Stimulated activated CD8-positive, alpha-beta memory T cell treated with anti-CD3 and anti-CD28 coated beads, Interleukin-4, amount 100 ng/mL, for 24 hours (primary cell): Measurements from ENCODE around the gene TOX2.

Experiments
- DNase-seq: peaks from one replicate; pipeline ENCODE4 v3.0.0-alpha.2; 2020; ENCODE audit warnings: low read depth

Gene TOX2

DNA sequence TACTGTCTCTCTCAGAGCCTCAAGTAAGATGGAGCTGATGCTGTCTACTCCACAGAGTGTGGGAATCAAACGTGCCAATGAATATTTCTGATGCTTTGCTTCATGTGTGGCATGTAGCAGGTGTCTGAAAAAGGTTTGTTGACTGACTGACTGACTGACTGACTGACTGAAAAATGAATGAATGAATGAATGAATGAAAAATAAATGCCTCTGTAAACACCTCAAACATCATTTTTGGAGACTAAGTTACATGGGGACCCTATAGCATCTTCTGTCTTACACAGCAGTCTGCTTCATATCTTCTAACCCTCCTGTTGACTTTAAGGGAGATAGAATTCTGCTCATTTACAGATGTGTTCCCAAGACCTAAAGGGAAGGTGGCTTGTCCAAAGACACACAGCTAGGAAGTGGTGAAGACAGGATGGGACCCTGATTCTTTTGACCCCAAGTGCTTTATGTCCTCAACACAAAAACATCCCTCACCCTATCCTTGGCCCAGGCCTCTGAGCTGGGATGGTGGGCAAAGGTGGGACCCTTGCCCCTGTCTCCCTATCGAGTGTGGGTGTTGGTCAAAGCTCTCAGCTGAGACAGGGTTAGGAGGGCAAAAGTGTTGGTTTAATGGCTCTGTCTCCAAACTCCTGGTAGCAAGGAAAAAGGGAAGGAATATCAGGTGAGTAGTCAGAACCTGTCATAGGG lies 104.4 kb downstream of the TOX2 start:
- no peak for DNase-seq

DNA sequence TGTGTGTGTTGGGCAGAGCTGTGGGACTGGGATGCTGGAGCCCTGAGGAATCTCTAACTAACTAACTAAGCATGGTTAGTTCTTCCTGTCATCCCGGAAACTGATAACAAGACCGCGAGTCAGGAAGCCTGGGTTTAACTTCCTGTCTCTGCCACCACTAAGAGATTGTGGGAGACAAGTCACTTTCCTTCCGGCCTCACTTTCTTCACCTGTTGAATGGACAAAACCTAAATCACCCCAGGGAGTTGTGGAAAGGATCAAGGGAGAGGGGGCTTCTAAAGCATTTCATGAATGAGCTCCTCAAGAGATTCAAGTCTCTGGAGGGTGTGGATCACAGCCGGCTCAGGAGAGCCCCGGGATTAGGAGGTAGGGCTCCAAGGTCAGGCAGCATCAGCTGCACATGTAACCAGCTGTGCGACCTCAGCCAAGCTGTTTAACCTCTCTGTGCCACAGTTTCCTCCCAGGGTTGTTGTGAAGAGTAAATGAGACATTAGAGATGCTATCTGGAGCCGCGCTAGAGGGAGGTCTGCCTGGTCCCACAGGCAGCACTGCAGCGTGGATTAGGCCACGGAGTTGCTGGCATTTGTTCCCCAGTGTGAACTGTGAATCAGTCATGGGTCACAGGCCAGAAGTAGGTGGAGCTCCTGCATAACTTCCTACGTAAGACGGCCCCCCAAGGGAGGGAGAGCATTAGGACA lies 105.1 kb downstream of the TOX2 start:
- DNase-seq = no peak

DNA sequence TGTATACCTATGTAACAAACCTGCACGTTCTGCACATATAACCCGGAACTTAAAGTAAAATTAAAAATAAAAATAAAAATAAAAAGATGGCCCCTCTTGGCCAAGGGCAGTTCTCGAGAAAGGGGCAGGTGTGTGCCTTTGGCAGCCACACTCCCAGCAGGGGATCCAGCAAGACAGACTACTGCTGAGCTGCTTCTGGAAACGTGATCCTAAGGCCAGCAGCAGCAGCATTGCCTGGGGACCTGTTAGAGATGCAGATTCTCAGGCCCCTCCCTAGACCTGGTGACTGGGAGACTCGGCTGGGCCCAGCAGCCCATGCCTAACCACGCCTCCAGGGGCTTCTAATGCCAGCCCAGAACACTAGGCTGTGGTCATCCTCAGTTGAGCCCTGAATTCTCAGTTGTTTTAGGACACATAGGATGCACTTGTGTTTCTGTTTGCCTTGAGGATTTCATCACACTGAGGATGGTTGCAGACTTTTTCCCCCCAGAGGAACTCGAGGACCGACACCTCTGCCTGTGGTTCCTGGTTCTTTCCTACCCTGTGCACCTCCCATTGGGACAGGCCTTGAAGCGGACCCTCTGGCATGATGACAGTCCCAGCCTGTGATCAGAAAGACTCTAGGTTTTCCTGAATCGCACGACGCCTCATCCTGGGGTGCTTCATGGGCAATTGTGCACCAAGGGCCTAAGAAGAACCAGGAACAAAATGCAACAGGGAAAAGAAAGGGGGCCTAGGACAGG lies 105.9 kb downstream of the TOX2 start:
- DNase-seq = no peak

DNA sequence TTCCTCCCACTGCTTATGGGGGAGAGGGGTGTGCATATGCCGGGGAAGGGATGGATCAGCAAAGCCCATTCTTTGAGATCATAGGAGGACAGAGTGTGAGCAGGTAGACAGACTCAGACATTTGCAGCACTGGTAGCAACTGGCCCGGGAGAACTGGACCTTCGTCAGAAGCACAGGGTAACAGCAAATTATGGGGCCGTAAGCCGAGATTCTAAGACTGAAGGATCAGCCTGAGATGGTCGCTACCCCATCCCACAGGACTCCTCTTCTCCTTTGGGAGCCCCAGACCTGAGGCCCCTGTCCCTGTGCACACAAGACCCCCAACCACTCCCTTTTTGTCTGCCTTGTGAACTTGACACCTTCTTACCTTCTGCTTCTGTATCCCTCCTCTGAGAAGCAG lies 106.5 kb downstream of the TOX2 start:
- no peak for DNase-seq

DNA sequence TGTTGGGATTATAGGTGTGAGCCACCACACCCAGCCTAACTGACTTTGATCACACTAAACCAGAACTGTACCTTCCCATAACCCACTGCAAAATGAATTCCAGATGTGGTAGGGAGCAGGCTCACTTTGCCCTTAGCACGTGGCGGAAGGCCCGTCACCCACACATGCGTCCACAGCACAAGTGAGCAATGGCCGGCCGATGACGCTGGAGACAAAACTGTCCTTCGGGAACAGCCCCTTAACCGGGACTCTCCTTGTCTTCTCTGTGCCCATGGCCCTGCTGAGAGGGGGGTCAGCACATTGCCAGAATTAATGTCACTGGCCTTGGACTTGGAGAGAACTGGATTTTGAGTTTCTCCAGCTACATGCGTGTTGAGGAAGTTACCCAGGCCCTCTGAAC lies 107.2 kb downstream of the TOX2 start:
- no peak for DNase-seq

DNA sequence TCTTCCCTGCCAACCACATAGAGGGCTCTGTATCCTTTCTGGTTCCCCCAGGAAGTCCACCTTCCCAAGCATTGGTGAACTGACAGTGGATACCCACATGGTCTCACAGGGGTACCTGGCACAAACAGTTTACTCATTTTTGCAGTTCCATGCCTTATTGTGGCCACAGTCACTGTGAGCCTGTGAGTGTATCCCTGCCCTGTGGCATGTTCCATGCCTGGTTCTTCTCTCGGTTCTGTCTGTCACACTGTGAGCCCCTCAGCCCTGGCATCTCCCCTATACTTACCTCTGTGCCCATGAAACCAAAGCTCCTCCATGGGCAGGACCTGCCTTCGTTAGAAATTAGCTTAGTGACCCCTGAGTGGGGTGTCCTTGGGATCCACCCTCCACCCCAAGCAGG lies 107.8 kb downstream of the TOX2 start:
- no peak for DNase-seq

DNA sequence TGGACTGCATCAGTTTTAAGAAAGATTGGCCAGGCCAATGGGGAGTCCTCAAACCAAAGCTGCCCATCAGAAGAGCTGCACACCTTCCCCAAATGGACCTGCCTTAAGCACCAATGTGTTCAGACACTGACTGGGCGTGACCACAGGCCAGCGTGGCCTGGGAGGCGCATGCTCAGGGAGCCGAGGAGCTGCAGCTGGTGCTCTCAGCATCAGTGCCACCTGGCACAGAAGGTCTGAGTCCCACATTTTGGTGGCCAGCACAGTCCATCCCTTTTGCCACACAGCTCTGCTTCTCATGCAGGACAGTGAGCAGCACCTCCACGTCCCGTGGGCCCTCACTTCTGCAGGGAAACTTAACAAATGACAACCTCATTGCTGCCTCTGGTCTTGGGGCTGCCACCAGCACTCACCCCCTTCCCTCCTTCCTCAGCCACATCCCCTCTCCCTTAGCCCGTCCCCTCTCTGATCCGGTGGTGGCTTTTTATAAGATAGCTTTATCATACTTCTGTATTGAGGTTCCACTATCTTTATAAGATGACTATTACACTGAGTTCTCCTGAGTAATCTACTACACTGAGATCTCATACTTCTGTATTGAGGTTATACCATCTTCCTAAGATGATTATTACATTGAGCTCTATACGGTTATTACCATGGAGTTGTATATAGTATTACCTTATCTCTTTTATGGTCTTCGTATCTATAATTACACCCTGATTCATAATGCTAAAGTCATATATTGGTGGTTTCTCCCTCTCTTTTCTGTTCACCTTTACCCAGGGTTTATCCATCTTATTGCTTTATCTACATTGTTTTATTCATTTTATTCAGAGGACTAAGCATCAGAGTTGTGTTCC lies 109.1 kb downstream of the TOX2 start:
- no peak for DNase-seq

DNA sequence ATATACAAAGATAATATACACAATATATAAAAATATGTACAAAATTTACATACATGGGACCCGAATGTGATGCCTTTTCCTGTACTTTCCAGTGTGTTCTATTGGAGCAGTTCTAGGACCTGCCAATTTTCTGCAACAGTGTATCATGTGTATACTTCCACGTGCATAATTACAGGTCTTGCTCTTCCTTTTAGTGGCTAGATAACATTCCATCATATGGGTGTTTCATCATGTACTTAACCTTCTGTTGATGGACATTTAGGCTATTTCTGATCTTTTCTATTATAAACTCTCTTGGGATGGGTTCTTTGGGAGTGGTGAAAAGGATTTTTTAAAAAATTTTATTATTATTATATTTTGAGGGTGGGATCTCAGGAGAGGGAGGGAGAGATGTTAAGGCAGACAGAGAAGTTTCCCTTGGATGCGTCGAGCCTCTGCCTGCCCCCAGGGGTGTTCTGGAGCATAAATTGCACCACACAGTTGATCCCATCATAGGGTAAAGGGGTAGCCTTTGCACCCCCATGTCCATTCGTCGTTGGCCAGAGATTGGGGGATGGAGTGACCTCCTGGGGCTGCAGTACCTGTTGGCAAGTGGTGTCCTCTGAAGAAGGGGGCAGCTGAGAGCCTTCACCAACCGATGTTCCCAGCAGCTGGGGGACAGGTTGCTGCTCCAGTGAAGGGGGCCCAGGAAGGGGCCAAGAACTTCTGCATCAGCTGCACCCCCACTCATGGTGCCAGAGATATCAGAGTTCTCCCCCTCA lies 110.3 kb downstream of the TOX2 start:
- no peak for DNase-seq

DNA sequence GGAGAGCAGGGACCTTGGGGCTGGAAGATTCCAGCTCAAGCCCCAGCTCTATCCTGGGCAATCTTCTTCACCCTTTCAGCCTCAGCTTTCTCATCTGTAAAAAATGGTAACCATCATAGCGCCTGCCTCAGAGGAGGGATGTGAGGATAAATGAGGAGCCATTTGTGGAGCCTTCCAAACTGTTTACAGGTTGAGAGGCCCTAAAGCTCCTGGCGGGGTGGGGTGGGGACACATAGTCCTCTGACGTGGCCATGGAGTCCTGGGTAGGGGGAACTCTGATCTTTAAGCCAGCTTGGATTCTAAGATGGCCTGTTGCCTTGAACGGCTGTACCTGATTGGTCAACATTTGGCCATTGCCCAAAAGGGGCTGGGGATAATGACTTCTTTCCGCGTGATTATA lies 111.1 kb downstream of the TOX2 start:
- DNase-seq = no peak

DNA sequence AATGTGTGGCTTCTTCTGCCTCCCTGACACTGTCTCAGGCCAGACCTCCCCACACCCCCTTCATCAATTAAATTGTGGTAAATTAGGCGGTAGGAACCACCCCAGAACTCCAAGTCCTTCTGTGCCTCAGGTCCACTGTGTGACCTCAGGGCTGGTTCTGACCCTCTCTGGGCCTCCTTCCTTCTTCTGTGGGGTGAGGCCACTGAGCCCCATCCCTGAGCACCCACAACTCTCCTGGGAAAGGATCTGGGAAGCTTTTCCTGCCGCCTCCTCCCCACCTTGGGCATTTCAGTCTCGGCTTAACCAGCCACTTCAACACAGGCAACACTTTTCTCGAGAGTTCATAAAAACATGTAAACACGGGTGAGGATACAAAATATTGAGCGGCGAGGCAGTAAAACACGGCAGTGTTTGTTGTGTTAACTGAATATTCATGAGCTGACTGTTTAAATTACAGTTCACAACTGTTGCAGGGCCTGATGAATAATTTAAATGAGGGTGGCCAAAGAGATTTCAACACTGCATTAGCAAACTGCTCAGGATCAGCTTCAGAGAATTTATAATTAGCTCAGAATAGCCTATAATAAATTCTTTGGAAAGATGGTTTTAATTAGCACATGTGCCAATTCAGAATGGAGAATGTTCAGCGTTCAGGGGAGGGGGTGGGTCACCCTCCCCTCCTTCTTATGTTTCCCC lies 112.1 kb downstream of the TOX2 start:
- DNase-seq = no peak

DNA sequence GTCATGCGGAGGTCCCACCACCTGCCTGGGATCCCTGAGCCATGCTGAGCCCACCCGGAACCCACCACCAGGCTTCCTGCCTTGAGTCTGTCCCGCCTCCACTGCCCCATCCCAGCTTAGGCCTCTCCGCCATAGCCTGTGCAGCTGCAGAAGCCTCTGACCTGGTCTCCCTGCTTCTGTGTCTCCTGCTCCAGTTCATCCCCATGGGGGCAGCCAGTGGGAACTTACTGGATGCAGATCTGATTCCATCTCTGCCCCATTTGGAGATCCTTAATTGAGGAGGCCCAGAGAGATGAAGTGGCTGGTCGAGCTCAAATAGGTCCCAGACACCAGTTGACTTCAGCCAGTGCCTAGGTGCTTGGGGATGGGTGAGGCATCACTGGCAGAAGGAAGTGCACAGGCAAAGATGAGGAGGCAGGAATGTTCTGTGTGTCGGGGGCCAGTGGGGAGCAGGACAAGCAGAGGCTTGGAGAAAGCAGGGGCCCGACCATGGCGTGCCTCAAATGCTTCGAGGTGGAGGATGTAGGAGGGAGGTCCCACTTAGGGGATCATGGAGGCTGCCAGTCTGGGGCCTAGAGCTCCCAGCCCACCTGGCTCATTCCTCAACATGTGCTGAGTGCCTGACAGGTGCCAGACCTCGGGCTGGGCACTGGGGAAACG lies 112.8 kb downstream of the TOX2 start:
- no peak for DNase-seq

DNA sequence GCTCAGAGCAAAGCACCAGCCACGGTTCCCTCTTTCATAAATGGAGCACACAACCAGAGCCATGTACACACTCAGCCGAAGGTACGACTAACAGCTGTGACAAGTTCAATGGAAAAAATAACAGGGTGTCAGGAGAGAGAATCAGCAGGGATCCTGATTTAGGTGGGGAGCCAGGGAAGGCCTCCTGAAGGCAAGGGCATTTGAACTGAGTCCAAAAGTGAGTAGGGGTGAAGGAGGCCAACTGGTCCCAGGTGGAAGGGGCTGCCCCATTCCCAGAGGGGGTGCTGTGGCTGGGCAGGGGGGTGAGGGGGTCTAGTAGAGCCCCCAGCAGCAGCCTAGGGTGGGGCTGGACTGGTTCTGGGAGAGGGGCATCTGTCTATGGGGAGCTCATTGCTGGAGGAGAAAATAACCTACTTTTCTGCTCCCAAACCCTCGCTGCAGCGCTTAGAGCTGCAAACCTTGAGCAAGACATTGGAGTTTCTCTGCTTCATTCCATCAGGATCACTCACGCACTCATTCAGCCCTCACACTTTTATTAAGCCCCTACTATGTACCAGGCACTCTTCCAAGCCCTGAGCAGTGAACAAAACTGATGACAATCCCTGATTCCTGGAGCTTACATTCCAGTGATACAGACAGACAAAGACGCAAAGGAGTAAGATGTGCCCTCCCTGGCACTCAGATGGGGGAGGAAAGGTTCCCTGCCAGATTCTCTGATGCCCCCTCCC lies 113.5 kb downstream of the TOX2 start:
- no peak for DNase-seq

DNA sequence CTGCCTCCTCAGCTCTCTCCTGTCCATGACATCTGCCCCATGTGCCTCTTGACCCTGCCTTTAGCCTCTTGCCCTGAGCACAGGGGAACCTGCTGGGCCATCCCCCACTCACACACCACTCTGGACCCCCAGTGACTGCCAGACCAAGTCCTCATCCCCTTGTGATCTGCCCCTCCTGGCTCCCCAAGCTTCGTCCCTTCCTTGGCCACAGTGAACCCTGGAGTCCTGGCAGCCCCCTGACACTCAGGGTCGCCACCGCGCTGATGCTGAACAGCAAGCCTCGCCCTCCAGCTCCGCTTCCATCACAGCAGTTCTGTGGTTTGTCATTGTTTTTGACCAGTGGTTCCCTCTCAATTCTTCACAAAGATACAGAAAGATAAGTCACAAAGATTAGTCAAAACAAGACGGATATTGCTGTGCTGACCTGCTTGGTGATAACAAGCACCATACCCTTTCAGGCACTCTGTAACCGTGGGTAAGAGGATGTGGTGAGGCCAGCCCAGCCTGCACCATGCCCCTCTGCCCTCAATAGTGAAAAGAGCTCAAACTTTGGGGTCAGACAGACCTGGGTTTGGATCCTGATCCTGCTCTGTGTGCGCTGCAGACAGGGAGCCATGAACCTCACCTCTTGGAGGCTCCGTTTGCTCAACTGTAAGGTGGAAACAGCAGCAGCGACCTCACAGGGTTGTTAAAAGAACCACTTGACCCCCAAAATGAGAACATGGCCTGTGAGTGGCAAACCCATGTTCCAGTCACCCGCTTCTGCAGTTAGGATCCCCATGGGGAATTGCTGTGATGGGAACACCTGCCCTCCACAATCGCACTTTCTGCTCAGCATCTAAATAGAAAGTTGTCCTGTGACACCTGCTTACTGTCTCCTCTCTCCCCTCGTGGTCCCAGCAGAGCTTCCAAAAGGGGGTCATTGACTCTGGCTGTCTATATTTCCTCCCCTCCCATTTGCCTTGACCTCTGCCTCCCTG lies 114.5 kb downstream of the TOX2 start:
- DNase-seq = no peak

DNA sequence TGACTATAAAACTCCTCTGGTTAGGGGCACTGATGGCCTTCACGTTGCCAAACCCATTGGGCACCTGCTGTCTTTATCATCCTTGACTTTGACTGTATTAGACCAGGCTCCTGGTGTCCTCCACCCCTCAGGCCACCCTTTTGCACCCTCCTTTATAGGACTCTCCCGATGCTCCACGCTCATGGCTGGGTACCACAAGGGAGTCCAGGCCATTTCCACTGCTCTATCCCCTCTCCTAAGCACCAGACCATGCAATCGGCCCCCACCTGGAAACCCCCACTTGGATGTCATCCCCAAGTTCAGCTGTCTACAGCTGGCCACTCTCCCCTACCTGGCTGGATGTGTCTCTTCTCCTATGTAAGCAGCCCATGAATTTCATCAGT lies 115.2 kb downstream of the TOX2 start:
- no peak for DNase-seq

DNA sequence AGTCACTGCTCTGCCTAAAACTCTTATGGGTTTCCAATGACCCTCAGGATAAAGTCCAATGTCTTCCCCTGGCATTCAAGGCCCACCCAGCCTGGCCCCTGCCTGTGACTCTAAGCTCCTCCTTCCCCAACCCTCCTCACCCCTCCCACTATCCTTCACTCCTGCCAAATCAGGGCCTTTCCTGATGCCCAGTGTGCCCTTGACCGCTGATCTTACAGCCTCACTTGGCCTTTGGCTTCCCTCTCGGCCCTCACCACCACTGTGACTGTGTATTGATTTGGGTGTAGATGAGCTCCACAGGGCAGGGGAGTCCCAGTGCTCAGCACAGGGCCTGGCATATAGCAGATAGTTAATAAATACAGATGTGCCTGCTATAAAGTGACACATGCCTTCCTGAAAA lies 115.7 kb downstream of the TOX2 start:
- DNase-seq = no peak

DNA sequence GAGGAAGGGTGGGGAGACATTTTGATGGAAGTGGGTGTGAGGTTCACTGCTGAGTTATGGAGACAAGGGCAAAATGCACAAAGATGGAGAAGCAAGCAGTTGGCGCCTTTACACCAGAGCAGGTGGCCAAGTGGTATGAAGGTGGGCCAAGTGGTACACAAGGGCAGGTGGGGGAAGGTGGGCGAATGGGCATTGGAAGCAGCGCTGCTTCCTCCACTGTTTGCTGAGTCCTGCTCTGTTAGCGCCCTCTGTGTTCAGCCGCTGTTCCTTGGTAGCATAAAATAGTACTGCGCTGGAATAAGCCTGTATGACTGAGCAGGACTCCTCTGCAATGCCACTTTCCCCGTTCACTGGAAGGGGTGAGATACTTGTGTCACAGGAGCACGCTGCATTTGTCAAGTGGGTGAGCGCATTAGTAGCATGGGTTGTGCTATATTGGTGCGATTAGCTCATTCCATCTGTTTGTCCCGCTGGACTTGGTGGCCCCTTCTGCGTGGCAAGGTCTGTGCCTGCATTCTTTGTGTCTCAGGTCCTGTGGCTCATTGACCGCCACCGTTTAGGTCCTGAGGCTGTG lies 116.4 kb downstream of the TOX2 start:
- no peak for DNase-seq

DNA sequence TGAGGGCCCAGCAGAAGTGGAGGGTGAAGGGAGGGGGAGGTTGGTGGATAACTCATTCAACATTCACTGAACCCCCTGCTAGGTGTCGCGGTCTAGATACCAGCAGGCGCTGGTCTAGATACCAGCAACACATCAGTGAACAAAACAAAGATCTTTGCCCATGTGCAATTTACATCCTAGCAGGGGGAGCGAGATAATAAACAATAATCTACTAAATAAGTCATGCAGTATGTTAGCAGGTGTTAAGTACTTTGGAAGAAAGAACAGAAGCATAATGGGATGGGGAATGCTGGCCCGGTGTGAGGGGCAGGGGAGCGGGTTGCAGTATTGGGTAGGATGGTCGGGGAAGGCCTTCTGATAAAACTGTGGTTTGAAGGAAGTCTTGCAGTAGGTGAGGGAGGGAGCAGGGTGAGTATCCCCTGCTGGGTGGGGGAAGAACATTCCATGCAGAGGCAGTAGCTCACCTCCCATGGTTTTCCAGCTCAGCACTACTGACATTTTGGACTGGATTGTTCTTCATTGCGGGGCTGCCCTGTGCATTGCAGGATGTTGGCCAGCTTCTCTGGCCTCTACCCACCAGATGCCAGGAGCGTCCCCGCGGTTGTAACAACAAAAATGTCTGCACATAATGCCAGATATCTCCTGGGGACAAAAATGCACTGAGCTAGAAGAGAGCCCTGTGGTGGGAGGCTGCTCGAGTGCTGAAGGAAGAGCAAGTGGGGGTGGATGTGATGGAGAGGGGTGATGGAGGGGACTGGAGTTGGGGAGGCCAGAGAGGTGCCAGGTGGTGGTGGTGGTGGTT lies 117.3 kb downstream of the TOX2 start:
- DNase-seq = no peak
